NCI-H774 (cell line): Measurements from ENCODE around the gene CHI3L1.

Experiments used
- DNase-seq: peaks from one replicate; lab custom pipeline; 2025; lab: John Stamatoyannopoulos, UW

Gene CHI3L1

GRCh38 chr1:203151362-203152157 is 34.9 kb downstream of the CHI3L1 start:
- no peak for DNase-seq

GRCh38 chr1:203150511-203151297 is 35.8 kb downstream of the CHI3L1 start:
- DNase-seq, result no peak

DNA sequence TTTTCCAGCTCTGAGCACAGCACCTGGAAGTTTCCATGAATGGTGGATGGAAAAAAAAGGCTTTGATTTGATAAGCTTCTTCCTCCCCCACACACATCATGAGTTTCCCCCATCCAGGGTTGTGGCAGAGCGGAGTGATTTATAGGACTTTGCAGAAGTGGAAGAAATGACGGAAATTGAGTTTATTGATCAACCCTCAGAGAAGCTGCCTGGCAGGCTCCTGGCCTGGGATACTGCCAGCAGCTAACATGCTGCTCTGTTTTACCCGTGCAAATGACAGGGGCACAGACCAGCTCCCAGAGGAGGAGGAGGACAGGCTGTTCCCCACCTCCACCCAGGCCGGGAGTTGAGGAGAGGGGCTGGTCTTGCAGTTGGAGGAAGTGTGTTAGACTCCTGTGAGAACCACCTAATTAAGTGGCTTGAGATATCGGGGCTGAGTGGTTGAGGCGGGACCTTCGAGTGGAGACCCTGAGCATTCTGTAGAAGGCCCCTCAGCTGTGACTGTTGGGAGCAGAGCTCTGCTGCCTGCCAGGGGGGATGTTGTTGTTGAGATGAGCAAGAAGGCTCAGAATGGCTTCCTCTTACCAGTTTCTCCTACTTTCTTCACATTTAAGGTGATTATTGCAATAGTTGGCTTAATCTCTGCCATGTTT is 37.2 kb downstream of the CHI3L1 start:
- no peak for DNase-seq

DNA sequence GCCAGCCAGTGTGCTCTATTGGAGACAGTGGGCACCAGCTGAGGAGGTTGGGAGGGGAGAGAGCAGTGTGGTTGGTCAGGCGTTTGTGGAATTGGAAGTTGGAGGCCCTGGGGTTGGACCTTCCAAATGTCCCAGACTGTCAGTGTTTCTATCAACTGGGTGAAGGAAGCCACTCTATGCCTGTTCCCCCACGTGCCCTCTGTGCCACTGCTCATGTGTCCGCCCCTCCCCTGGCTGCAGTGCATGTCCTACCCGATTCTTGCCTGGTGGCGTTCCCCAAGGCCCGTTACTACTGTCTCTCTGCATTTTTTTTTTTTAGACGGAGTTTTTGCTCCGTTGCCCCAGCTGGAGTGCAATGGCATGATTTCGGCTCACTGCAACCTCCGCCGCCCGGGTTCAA is 37.9 kb downstream of the CHI3L1 start:
- no peak for DNase-seq

DNA sequence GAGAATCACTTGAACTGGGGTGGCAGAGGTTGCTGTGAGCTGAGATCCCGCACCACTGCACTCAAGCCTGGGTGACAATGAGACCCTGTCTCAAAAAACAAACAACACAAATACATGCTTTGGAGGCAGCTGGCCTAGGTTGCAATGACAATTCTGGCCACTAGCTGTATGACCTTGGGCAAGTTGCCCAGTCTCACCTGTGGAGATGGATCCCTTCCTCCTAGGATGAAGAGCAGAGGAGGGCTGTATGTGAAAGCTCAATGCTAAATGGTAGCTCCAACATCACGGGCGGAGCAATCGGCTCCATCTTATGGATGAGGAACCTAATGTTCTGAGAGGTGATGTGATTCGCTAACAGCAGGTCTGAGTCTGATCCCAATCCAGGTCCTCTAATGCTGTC is 38.4 kb downstream of the CHI3L1 start:
- no peak for DNase-seq

- DNase-seq, result no peak
Observed at GRCh38 chr1:203147376-203147775, 39.1 kb downstream of the CHI3L1 start.

- DNase-seq, result no peak
Observed at GRCh38 chr1:203146537-203146936, 40.0 kb downstream of the CHI3L1 start.

GRCh38 chr1:203146042-203146369 is 40.5 kb downstream of the CHI3L1 start:
- no peak for DNase-seq

DNA sequence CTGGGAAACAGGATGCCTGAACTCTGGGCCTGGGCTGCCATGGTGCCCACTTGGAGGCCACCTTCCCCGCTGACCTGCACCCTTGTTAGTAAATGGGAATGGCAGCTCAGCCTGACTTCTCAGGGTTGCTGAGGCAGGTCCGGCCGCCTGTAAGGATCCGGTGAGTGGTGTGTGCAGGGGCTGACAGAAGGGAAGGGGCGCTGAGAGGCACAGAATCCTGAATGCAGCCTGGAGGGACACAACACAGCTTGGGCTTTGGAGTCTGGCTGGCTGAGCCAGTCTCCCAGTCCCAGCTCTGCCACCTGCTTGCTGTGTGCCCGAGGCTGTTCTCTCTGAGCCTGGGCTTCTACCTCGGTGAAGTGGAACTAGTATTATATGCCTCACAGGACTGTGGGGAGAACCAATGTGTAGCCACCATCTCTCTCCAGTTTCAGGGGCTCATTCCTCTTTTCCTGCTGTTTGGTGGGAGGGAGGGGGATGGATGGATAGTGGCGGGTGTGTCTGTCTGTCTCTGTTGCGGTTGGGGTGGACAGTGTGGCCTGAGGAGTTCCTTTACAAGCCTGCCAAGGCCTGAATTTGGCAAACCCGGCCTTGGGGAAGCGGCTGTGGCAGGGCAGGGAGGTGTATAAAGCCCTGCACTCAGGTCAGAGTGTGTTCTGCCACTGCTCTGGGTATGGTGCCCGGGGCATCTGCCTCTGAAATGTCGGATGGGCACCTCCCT is 41.0 kb downstream of the CHI3L1 start:
- no peak for DNase-seq

DNA sequence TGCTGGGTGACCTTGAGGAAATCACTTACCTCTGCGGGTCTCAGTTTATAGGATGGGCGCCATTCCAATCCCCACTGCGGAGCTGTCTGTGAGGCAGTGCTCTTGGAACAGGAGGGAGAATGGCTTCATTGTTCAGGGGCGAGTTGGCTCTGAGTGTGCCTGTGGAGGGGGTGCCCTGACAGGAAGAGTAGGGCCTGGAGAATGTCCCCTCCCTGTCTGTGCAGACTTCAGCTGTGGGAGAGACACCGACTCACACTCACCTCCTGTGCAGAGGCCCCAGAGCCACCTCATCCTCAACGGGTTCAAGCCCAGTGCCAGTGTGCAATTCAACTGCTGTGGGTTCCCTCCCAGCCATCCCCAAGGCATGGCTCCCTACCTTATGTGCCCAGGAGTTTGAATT is 41.8 kb downstream of the CHI3L1 start:
- no peak for DNase-seq

DNA sequence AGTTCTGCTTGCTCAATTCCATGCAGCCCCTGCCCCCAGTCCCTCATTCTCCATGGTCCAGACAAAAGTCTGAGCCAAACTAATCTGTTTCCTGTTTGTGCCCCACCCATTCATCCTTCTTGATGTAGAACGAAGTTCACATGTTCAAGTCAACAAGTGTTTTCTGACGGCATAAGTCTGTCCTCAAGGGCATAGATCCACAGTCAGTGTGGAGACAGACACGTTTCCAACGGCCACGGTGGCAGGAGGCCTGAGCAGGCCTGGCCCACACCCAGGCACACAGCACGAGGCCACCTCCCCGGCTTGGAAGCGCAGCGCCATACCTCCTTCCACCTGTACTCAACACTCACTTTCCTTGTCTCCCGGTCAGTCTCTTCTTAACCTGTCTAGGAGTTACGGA is 42.9 kb downstream of the CHI3L1 start:
- no peak for DNase-seq

DNA sequence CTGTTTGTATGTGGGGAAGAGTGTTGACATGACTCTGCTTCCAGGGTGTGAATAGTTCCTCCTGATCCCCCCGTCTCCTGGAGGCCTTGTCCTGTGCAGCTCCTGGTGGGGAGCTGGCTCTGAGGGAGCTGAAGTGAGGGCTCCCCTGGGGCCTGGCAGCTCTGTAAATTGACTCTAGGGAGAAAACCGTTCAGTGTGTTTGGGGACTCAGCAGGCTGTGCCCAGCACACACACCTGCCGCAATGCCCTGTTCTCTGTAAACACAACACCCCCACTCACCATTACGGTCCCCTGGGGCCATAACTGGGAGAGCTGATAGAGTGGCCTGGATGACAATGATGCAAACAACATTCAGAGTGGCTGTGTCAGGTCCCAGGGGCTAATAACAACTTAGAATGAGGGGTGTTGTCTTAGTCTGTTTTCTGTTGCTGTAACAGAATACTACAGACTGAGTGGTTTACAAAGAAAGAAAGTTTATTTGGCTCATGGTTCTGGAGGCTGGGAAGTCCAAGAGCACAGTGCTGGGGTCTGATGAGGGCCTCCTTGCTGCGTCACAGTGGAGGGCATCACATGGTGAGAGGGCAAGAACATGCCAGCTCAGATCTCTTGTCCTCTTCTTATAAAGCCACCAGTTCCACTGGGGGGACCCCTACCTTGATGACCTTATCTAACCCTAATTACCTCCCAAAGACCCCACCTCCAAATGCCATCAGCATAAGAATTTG is 43.7 kb downstream of the CHI3L1 start:
- peak; percentile 61 for DNase-seq

- DNase-seq, result no peak
Observed at GRCh38 chr1:203142124-203142523, 44.4 kb downstream of the CHI3L1 start.

DNA sequence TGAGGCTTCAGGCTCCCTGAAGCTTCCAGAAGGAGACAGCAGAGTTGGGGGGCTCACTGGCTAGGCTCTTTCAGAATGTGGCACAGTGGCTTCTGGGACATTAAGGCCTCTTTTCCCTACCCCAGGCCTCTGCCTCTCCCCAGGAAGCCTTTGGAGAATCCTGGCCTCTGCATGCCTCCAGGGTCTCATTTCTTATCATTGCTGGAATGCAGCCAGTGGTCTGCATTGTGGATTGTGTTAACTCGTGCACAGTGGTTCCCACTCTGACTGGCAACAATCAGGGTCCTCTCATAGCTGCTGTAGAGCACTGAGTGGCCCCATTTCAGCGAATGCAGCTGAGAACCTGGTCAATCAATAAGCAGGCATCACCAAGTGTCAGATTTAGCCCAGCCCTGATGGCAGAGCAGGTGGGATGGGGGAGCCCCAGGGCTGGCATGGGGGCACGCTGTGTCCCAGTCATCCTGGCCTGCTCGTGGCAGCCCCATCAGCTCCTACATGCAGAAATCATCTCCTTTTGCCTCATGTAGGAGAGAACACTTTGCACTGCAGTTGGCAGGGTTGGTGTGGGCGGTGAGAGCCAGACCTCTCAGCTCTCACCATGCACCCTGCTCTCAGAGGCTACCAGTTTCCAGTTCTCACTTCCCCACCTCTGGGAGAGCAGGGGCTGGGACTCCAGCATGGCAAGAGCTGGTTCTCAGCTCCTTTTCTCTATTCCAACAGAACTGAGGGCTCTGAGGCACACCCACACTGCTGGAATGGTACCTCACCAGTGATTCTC is 45.6 kb downstream of the CHI3L1 start:
- DNase-seq, result no peak

DNA sequence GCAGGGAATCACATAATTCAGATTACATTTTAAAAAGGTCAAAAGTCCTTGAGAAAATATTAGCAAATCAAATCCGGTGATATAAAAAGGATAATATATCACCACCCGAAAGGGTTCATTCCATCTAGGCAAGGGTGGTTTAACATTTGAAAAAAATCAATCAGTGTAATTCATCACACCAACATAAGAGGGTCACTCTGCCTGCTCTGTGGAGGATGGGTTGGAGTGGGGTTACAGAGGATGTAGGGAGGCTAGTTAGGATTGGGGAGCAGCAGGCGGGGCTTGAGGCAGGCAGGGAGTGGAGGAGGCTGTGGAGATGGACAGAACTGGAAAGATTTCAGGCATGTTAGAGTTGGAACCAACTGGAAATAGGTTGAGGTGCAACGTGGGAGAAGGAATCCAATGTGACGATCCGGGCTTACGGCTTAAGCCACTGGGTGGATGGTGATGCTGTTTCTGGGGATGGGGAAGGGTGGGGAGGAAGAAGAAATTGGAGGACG is 46.5 kb downstream of the CHI3L1 start:
- no peak for DNase-seq

GRCh38 chr1:203138066-203138465 is 48.4 kb downstream of the CHI3L1 start:
- DNase-seq, result no peak

DNA sequence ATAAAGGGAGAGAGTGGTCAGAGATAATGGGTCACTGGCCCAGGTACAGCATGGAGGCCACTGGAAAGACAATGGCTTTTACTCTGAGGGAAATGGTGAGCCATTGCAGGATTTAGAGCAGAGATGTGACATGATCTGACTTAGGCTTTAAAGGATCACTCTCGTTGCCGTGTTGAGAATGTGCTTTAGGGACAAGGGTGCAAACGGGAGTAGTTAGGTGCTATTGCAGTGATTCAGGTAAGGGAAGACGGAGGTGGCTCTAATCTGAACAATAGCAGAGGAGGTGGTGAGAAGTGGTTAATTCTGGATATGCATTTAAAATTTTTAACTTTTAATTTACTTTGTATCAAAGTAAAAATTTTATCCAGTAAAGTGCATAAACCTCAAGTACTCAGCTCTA is 49.2 kb downstream of the CHI3L1 start:
- DNase-seq, result no peak

GRCh38 chr1:203136409-203137042 is 50.0 kb downstream of the CHI3L1 start:
- no peak for DNase-seq

DNA sequence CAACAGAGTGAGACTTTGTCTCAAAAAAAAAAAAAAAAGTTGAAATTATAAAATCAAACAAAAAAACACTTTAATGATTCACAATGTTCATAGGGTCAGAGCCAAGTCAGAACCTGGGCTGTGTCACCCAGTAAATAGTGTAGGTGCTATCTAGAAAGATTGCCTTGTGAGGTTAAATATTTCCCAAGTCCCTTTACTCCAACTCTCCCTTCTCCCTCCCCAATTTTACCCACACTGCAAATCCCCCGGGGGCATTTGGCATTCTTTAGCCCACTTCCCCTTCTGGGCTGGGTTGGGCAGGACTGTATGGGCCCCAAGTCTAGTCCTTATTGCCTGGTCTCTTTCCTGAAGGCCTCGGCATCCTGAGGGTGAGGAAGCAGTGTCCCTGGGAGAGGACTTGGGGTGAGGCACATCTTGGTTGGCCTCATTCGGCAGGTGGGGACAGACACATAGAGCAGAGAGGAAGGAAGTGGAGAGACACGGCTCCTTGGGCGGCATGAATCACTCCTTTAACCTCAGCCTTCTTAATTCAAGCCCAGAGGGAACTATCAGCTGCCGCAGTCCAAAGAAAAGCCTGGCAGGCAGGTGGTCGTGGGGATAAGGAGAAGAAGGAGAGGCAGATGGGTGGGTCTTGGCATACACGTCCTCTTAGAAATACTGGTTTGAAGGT is 50.7 kb downstream of the CHI3L1 start:
- DNase-seq, result no peak
